RPMI7951 (cell line): Measurements from ENCODE around the gene TRIML1. TPM values are rescaled to one million over a fixed set of nuclear protein-coding genes. Genes with fewer than 3 reads are reported as not detected.
A peak's percentile ranks its signal among the peaks of the same experiment; 100 is the strongest.

Experiments
- DNase-seq: peaks from one replicate; pipeline ENCODE4 v3.0.0-alpha.2; 2012; ENCODE audit warnings: low read depth
- total RNA-seq: library from RNA; depleted of rRNA; stranded (reverse); fragments of >200 nt; shearing (Covaris generic); gene quantifications from 2 replicates; pipeline ENCODE4 v1.2.3, GENCODE V29; 2014; rRNA removed

Gene TRIML1
- not detected in 2 replicates for total RNA-seq

GRCh38 chr4:188139141-188139540, at the start of gene TRIML1:
Gene TRIML1, plus strand, starts transcription at chr4:188139441. Its CDS starts 118 bp downstream, at chr4:188139559.
- DNase-seq: no peak

- DNase-seq: no peak
Observed at GRCh38 chr4:188092824-188093223, 46.4 kb upstream of the TRIML1 start.

- DNase-seq: no peak
Observed at GRCh38 chr4:188106454-188106853, 32.8 kb upstream of the TRIML1 start.

- DNase-seq: peak; percentile 15
Observed at GRCh38 chr4:188107931-188108843, 31.1 kb upstream of the TRIML1 start.

- DNase-seq: peak; percentile 42
Observed at GRCh38 chr4:188109157-188109755, 30.0 kb upstream of the TRIML1 start, which contains the start of gene TRIML2. Gene TRIML2, minus strand, starts transcription at chr4:188109603. Its CDS starts 4,235 bp downstream, at chr4:188105368.

GRCh38 chr4:188110036-188110435, 29.2 kb upstream of the TRIML1 start:
- no peak for DNase-seq

GRCh38 chr4:188110741-188111471, 28.3 kb upstream of the TRIML1 start:
- no peak for DNase-seq

- DNase-seq: no peak
Observed at GRCh38 chr4:188111955-188112354, 27.3 kb upstream of the TRIML1 start.

- DNase-seq: peak; percentile 25
Observed at GRCh38 chr4:188113156-188113555, 26.1 kb upstream of the TRIML1 start.

GRCh38 chr4:188117631-188118324, 21.5 kb upstream of the TRIML1 start:
- no peak for DNase-seq

GRCh38 chr4:188121530-188121929, 17.7 kb upstream of the TRIML1 start:
- no peak for DNase-seq

GRCh38 chr4:188127214-188127874, 11.9 kb upstream of the TRIML1 start:
- peak; percentile 74 for DNase-seq

GRCh38 chr4:188130355-188130754, 8.9 kb upstream of the TRIML1 start:
- no peak for DNase-seq

- DNase-seq: no peak
Observed at GRCh38 chr4:188132232-188132631, 7.0 kb upstream of the TRIML1 start.

GRCh38 chr4:188138227-188138626, 1.0 kb upstream of the TRIML1 start:
- DNase-seq: no peak

- no peak for DNase-seq
Observed at GRCh38 chr4:188139671-188140070, 430 bp downstream of the TRIML1 start.

- DNase-seq: no peak
Observed at GRCh38 chr4:188143731-188144130, 4.5 kb downstream of the TRIML1 start.

- DNase-seq: no peak
Observed at GRCh38 chr4:188145601-188146000, 6.4 kb downstream of the TRIML1 start.

GRCh38 chr4:188146618-188147017, 7.4 kb downstream of the TRIML1 start:
- DNase-seq: no peak

GRCh38 chr4:188147176-188147575, 7.9 kb downstream of the TRIML1 start:
- no peak for DNase-seq

GRCh38 chr4:188147776-188148175, 8.5 kb downstream of the TRIML1 start:
- DNase-seq: no peak
